Activated naive CD4-positive, alpha-beta T cell treated with anti-CD3 and anti-CD28 coated beads, Interleukin-2, amount 50 U/mL, for 24 hours (primary cell): ENCODE data around the gene ACBD3.

ENCODE experiments used
- H3K27ac Mint-ChIP-seq: one replicate; pipeline ENCODE4 v1.8.0; 2021; ENCODE audit warnings: mild to moderate bottlenecking, mixed read lengths
- H3K27me3 Mint-ChIP-seq: one replicate; pipeline ENCODE4 v1.8.0; 2021; ENCODE audit warnings: mixed read lengths
- H3K36me3 Mint-ChIP-seq: one replicate; pipeline ENCODE4 v1.8.0; 2021; ENCODE audit warnings: mixed read lengths
- H3K4me1 Mint-ChIP-seq: one replicate; pipeline ENCODE4 v1.8.0; 2021; ENCODE audit warnings: mixed read lengths
- H3K4me3 Mint-ChIP-seq: one replicate; pipeline ENCODE4 v1.8.0; 2021; ENCODE audit warnings: mild to moderate bottlenecking, mixed read lengths
- H3K9me3 Mint-ChIP-seq: one replicate; pipeline ENCODE4 v1.8.0; 2021; ENCODE audit warnings: mixed read lengths

Gene ACBD3

GRCh38 chr1:226117330-226117729 lies 69.2 kb downstream of the ACBD3 start:
- H3K9me3 Mint-ChIP-seq, result no peaks in the 10 kb centered on the region
- peaks cover 11% of the 10 kb centered on the region for H3K4me1 Mint-ChIP-seq
- no peak overlapping the region for H3K27ac Mint-ChIP-seq
- no peak overlapping the region for H3K4me3 Mint-ChIP-seq
- no peaks in the 10 kb centered on the region for H3K36me3 Mint-ChIP-seq
- no peaks in the 10 kb centered on the region for H3K27me3 Mint-ChIP-seq

DNA sequence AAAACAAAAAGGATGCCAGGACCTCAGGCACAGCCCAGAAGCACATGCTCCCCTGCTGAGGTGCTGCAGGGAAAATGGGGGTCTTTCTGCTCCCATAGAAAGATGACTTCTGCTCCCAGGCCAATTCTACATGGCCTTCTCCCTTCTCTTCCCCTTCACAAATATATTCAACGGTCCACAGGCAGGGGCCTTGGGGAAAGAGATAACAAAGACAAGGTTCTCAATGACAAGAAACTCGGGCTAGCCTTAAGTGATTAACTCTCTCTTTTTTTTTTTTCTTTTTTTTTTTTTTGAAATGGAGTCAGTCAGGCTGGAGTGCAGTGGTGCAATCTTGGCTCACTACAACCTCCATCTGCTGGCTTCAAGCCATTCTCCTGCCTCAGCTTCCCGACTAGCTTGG lies 69.9 kb downstream of the ACBD3 start:
- Mint-ChIP-seq H3K4me1 (peaks cover 11% of the 10 kb centered on the region), H3K27ac (no peak overlapping the region), H3K9me3 (no peaks in the 10 kb centered on the region), H3K27me3 (no peaks in the 10 kb centered on the region), H3K4me3 (no peak overlapping the region), H3K36me3 (no peaks in the 10 kb centered on the region)

- Mint-ChIP-seq H3K4me1 (peaks cover 15% of the 10 kb centered on the region), H3K4me3 (no peak overlapping the region), H3K9me3 (no peaks in the 10 kb centered on the region), H3K27ac (peak overlapping the region; percentile 30), H3K27me3 (no peaks in the 10 kb centered on the region), H3K36me3 (no peaks in the 10 kb centered on the region)
Measured at GRCh38 chr1:226112626-226113025, 73.9 kb downstream of the ACBD3 start.

DNA sequence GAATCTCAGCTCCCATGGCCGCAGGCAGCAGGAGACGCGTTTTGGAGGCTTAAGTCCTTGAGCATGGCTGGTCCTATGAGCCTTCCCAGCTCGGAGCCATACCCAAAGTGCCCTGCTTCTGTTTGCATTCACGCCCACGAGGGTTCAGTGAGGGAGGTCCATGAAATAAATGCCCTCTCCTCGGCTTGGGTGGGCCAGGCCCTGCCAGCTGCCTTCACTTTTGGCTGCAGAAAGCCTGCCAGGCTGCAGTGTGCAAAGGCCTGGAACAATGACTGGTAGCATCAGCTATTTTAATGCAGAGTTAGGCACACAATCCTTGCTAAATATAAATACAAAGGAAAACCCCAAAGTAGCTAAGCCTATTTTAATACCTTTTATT lies 74.7 kb downstream of the ACBD3 start:
- Mint-ChIP-seq H3K4me1 (peaks cover 16% of the 10 kb centered on the region), H3K27ac (no peak overlapping the region), H3K27me3 (no peaks in the 10 kb centered on the region), H3K36me3 (no peaks in the 10 kb centered on the region), H3K4me3 (no peak overlapping the region), H3K9me3 (no peaks in the 10 kb centered on the region)

DNA sequence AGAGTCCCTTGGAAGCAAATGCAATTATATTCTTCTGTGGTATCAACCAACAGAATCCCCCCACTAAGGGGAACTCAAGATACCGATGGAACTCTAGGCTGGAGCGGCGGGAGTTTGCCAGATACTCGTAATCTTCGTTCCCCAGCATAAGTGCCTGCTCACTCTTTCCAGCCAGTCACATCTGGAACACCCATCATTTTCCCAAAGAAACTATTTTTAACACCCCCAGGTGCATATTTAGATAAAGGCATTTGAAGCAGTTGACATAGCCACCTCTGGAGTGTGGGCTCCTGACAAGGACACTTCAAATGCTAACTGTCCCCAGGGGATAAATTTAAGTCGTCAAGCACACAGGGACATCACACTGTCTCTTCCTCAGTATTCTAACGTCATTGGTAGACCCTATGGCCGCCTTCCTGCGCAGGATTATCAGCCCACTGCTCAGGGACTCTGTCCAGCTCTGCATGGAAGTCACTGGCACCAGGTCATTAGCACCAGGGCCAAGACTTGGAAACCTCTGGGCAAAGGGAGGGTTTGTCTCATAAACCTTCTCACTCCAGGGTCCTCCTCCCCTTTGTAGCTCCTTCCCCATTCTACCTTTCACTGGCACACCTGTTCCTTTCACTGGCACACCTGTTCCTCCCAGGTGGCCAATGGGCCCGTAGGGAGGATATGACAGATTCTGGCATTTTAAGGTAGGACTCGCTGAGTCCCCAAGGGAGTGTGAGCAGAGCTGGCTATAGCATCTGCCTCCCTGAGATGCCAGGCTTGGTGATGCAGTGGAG lies 75.3 kb downstream of the ACBD3 start:
- no peaks in the 10 kb centered on the region for H3K36me3 Mint-ChIP-seq
- H3K9me3 Mint-ChIP-seq, result no peaks in the 10 kb centered on the region
- H3K4me3 Mint-ChIP-seq, result peak overlapping the region; percentile 75
- peaks cover 16% of the 10 kb centered on the region for H3K4me1 Mint-ChIP-seq
- peak overlapping the region; percentile 62 for H3K27ac Mint-ChIP-seq
- no peaks in the 10 kb centered on the region for H3K27me3 Mint-ChIP-seq

DNA sequence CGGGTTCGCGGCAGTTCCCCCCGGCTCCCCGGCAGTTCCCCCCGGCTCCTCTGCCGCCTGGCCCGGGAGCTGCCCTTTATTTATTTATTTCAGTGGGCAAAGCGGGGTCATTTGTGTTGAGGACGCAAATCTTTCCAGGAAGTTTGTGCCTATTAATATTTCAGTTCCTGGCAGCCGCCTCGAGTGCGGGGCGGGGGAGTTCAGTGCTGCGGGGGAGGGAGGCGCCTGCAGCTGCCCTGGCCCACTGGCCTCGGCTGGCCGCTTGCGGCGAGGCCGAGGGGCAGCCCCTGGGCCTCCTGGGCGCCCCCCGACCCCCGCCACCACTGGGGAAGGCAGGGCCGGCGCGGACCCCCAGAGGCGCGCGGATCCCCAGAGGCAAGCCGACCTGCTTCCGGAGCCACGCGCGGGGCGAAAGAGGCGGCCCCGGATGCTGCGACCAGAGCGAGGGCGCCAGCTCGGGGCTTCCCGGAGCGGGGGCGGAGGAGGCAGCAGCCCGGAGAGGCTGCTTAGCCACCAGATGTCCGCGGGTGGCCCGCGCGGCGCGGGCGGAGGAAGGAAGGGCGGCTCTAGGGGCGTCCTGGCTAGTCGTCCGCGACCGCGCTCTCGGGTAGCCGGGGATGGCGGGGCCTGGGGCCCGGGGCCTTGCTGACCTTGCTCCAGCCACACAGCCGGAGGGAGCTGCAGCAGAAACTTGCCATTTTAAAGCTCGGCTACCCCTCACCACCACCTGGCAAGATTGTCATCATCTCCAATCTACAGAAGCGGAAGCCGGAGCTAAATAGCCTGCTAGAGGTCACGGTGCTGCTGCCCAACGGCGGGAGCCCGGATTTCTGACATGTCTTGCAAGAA lies 76.1 kb downstream of the ACBD3 start:
- Mint-ChIP-seq H3K27me3 (no peaks in the 10 kb centered on the region), H3K9me3 (no peaks in the 10 kb centered on the region), H3K36me3 (no peaks in the 10 kb centered on the region), H3K4me3 (peak overlapping the region; percentile 75), H3K4me1 (peaks cover 16% of the 10 kb centered on the region), H3K27ac (peak overlapping the region; percentile 62)

DNA sequence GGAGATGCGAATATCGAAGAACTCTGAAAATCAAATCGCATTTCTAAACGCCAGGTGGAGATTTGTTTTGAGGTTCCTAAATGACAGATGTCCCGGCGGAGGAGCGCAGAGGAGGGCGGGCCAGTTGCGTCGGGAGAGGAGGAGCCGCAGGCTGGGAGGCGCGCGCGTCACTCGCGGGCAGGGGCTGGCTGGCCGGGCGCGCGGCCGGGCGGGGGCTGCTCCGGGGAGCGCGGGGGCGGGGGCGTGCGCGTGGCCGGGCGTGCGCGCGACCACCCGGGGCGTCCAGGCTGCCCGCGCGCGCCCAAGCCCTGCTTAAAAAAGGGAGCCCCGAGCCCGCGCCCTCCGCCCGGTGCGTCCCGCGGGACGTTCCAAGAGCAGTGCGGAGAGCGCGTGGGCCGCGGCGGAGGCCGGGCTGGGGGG lies 76.7 kb downstream of the ACBD3 start:
- H3K27ac Mint-ChIP-seq, result peak overlapping the region; percentile 85
- H3K9me3 Mint-ChIP-seq, result no peaks in the 10 kb centered on the region
- no peaks in the 10 kb centered on the region for H3K36me3 Mint-ChIP-seq
- peak overlapping the region; percentile 91 for H3K4me3 Mint-ChIP-seq
- H3K27me3 Mint-ChIP-seq, result no peaks in the 10 kb centered on the region
- H3K4me1 Mint-ChIP-seq, result peaks cover 16% of the 10 kb centered on the region

DNA sequence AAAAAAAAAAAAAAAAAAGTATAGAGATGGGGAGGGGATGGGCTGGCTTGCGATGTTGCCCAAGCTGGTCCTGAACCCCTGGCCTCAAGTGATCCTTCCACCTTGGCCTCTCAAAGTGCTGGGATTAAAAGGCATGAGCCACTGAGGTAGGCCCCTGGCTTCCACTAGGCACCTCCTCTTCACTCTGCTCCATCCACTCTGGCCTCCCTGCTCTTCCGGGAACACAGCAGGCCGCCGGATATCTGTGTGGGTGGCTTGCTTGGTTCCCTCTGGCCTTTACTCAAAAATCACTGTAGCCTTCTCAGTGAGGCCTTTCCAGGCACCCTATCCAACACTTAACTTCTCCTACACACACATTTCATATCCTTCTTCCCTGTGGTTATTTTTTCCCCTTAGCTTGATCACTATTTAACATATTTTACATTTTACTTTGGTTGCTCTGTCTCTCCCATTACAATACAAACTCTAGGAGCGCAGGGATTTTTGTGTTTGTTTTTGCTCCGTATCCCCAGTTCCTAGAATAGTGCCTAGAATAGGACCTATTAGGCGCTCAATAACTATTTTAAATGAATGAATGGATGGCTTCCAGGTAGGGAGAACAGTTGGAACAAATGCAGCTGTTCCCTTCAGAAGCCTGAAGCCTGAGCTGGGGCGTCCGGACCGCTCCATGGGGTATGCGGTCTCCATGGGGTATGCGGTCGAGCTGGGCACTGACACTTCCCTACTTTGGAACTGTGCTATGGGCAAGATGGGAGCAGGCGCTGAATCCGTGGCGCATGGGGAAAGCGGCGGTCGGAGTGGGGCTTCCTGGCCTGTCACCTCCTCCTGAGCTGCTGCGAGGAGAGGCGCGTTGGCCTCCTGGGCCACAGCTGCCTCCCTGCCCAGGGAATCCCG lies 77.4 kb downstream of the ACBD3 start:
- H3K9me3 Mint-ChIP-seq, result no peaks in the 10 kb centered on the region
- peak overlapping the region; percentile 91 for H3K4me3 Mint-ChIP-seq
- no peaks in the 10 kb centered on the region for H3K36me3 Mint-ChIP-seq
- peak overlapping the region; percentile 85 for H3K27ac Mint-ChIP-seq
- H3K27me3 Mint-ChIP-seq, result no peaks in the 10 kb centered on the region
- H3K4me1 Mint-ChIP-seq, result peaks cover 16% of the 10 kb centered on the region

DNA sequence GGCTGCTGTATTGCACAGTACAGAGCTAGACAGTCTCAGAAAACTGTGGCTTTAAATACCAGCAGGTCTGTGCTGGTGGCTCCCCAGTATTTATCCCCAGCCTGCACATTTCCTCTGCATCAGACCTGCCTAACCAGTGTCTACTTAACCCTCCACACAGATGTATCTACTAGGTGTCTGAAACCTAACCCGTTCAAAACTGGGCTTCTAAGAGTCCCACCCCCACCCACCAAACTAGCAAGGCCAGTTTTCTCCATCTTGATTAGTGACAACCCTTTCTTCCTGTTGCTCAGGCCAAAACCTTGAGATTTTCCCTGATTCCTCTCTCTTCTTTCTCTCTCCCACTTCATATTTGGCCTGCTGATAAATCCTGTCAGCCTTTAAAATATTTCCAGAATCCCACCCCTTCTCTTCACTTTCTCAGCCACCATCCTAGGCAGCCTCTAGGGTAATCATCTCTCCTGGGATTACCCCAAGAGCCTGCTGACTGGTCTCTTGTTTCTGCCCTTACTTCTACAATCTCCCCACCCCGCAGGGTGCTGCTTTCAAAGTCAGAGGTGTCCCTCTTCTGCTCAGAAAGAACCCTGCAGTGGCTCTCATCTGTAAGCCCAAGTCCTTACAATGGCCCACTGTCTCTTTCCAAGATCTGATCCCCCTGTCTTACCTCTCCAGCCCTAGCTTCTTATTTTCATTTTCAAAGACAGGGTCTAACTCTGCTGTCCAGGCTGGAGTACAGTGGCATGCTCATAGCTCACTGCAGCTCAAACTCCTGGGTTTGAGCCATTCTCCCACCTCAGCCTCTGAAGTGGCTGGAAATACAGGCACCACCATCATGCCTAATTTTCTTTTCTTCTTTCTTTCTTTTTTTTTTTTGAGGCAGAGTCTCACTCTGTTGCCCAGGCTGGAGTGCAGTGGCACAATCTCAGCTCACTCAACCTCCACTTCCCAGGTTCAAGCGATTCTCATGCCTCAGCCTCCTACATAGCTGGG lies 78.8 kb downstream of the ACBD3 start:
- peaks cover 16% of the 10 kb centered on the region for H3K4me1 Mint-ChIP-seq
- no peaks in the 10 kb centered on the region for H3K36me3 Mint-ChIP-seq
- H3K4me3 Mint-ChIP-seq, result no peak overlapping the region
- no peak overlapping the region for H3K27ac Mint-ChIP-seq
- H3K27me3 Mint-ChIP-seq, result no peaks in the 10 kb centered on the region
- H3K9me3 Mint-ChIP-seq, result no peaks in the 10 kb centered on the region

DNA sequence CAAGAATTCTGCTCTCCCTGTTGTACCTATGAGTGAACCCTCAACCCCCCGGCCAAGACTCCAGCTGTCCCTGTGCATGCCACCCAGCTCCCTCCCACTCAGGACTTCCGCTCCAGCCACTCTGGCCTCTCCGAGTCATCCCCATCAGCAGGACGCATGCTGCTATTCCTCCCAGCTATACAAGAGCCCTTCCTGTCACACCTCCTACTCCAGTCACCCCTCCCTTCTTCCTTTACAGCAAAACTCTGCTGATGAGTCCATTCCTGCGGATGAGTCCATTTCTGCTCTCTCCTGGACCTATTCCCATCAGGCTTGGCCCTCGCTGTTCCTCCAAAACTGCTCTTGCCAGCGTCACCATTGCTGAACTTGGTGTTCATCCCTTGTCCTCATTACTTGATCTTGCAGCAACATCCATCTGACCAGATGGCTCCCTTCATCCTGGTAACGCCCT lies 81.8 kb downstream of the ACBD3 start:
- H3K36me3 Mint-ChIP-seq, result no peaks in the 10 kb centered on the region
- H3K27ac Mint-ChIP-seq, result no peak overlapping the region

GRCh38 chr1:226100436-226101391 lies 85.8 kb downstream of the ACBD3 start:
- no peaks in the 10 kb centered on the region for H3K9me3 Mint-ChIP-seq
- H3K27me3 Mint-ChIP-seq, result no peaks in the 10 kb centered on the region
- peak overlapping the region; percentile 87 for H3K4me3 Mint-ChIP-seq
- H3K36me3 Mint-ChIP-seq, result no peaks in the 10 kb centered on the region
- H3K4me1 Mint-ChIP-seq, result peaks cover 13% of the 10 kb centered on the region
- H3K27ac Mint-ChIP-seq, result no peak overlapping the region

More for the DNA sequence above, 81.8 kb downstream of the ACBD3 start:
- no peaks in the 10 kb centered on the region for H3K27me3 Mint-ChIP-seq
- no peaks in the 10 kb centered on the region for H3K9me3 Mint-ChIP-seq
- H3K4me1 Mint-ChIP-seq, result peaks cover 22% of the 10 kb centered on the region
- H3K4me3 Mint-ChIP-seq, result no peak overlapping the region

DNA sequence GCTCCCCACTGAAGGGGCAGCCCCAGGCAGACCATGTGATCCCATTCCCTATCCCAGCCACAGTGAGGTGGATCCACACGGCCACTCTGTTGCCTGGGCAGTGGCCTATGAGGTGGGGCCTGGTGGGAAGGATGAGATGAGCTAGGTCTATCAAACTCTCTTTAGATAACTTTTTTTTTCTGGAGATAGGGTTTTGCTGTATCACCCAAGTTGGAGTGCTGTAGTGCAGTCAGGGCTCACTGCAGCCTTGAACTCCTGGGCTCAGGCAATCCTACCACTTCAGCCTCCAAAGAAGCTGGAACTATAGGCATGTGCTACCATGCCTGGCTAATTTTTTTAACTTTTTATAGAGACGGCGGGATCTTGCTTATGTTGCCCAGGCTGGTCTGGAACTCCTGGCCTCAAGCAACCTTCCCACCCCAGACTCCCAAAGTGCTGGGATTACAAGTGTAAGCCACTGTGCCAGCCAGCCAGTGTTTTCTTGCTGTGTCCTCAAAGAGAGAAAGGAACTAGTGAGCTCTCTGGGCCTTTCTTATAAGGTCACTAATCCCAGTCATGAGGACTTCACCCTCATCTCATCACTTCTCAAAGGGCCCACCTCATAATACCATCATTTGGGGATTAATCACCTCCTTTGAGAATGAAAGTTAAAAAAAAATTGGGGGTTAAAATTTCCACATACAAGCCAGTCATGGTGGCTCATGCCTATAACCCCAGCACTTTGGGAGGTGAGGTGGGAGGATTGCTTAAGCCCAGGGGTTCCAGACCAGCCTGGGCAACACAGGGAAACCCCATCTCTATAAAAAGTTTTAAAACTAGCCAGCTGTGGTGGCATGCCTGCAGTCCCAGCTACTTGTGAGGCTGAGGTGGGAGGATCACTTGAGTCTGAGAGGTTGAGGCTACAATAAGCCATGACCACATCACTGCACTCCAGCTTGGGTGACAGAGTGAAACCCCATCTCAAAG lies 87.4 kb downstream of the ACBD3 start:
- H3K9me3 Mint-ChIP-seq, result no peaks in the 10 kb centered on the region
- H3K36me3 Mint-ChIP-seq, result no peaks in the 10 kb centered on the region
- no peak overlapping the region for H3K27ac Mint-ChIP-seq
- peaks cover 13% of the 10 kb centered on the region for H3K4me1 Mint-ChIP-seq
- H3K27me3 Mint-ChIP-seq, result no peaks in the 10 kb centered on the region
- H3K4me3 Mint-ChIP-seq, result peak overlapping the region; percentile 87
